Upper lobe of right lung (tissue), 1 donor: Measurements from ENCODE around the gene EFNA5. TPM values are rescaled to one million over a fixed set of nuclear protein-coding genes. Genes with fewer than 3 reads are reported as not detected.

Experiments used
- ATAC-seq: fragments of 200-7000 bp; cut with Tn5 transposase; one replicate; pipeline ENCODE4 v1.9.1; 2020; ENCODE audit warnings: mild to moderate bottlenecking, moderate library complexity
- DNase-seq: peaks from one replicate; pipeline ENCODE4 v3.0.0-alpha.2; 2020
- H3K27ac ChIP-seq: fragments of 200-600 bp; one replicate; pipeline ENCODE4 v1.8.0; 2022
- H3K27me3 ChIP-seq: fragments of 200-600 bp; one replicate; pipeline ENCODE4 v1.8.0; 2022; ENCODE audit warnings: mild to moderate bottlenecking
- H3K36me3 ChIP-seq: fragments of 200-600 bp; one replicate; pipeline ENCODE4 v1.8.0; 2022
- H3K4me1 ChIP-seq: fragments of 200-600 bp; one replicate; pipeline ENCODE4 v1.8.0; 2022
- H3K4me3 ChIP-seq: fragments of 200-600 bp; one replicate; pipeline ENCODE4 v1.8.0; 2022; ENCODE audit warnings: mild to moderate bottlenecking
- H3K9me3 ChIP-seq: fragments of 200-600 bp; one replicate; pipeline ENCODE4 v1.8.0; 2022
- intact Hi-C: fragments of 100-400 bp; cut with DNase I; formaldehyde crosslinking; loops from one replicate; pipeline ENCODE4 v1.11.0; 2022
- total RNA-seq: library from RNA; stranded (reverse); fragmentation: NEBNext Ultra II Directional; extraction: Animal tissue kit (Norgen Biotek cat#: 25700); gene quantifications from one replicate; pipeline ENCODE4 v1.2.1, GENCODE V29; 2021
- TF ChIP-seq, protein P1 (sequence below): fragments of 200-600 bp; IDR thresholded peaks from one replicate; pipeline ENCODE4 v1.8.0; 2022; ENCODE audit warnings: antibody characterized with exemption
- donor health status: DM: no; HTN: yes; CAD: no; lungs with severe emphysema.

EFNA5 gene
- total RNA-seq, 1 donor from 2014 or later = 12.0 TPM

DNA sequence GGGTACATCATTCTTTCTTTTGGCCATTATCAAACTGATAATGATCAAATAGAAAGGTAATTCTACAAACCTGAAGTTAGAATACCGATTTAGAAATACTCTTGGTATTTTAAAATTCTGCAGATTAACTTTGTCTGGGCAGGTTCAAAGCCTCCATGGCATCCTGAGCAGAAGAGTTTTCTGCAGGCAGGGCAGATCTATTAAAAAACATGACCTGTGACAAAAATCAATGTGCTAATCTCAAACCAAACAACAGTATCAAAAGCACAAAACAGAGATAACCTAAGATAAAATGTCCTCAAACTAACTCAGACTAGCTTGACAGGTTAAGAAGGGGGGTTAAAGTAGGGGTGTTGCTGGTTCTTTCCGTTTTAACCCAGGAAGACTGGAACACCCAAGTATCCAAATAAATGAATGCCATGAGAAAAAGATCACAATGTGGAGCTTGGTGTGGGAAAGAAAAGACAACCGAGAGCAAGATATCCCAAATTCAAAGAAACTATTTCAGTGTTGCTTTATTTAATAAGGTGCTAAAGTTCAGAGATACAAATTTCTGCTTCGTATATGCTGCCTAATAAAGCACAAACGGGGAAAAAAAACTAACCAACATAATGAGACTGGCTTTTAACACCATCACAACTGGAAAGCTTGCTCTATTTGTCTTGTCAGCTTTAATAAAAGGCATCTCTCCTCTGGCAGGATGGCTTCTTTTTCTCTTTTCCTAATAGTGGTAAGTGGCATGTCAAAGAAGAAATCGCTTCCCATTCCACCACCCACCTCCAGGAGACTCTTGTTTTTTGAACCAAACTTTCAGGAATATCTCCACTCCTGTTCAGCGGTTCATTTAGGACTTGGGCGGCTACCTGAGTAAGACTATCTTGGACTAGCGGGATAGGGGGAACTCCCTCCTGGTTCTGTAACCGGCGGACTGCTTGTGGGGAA lies 2.3 kb downstream of the EFNA5 start:
- H3K4me1 ChIP-seq = peaks cover 27% of the 10 kb centered on the region
- peaks cover 21% of the 10 kb centered on the region for H3K27me3 ChIP-seq
- TF ChIP-seq, protein P1, sequence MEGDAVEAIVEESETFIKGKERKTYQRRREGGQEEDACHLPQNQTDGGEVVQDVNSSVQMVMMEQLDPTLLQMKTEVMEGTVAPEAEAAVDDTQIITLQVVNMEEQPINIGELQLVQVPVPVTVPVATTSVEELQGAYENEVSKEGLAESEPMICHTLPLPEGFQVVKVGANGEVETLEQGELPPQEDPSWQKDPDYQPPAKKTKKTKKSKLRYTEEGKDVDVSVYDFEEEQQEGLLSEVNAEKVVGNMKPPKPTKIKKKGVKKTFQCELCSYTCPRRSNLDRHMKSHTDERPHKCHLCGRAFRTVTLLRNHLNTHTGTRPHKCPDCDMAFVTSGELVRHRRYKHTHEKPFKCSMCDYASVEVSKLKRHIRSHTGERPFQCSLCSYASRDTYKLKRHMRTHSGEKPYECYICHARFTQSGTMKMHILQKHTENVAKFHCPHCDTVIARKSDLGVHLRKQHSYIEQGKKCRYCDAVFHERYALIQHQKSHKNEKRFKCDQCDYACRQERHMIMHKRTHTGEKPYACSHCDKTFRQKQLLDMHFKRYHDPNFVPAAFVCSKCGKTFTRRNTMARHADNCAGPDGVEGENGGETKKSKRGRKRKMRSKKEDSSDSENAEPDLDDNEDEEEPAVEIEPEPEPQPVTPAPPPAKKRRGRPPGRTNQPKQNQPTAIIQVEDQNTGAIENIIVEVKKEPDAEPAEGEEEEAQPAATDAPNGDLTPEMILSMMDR = no peak
- H3K9me3 ChIP-seq = no peaks in the 10 kb centered on the region
- intact Hi-C loops = no loop called here
- H3K4me3 ChIP-seq = peak overlapping the region; percentile 63
- H3K27ac ChIP-seq = no peak overlapping the region
- no peak for ATAC-seq
- DNase-seq = no peak
- H3K36me3 ChIP-seq = no peaks in the 10 kb centered on the region

DNA sequence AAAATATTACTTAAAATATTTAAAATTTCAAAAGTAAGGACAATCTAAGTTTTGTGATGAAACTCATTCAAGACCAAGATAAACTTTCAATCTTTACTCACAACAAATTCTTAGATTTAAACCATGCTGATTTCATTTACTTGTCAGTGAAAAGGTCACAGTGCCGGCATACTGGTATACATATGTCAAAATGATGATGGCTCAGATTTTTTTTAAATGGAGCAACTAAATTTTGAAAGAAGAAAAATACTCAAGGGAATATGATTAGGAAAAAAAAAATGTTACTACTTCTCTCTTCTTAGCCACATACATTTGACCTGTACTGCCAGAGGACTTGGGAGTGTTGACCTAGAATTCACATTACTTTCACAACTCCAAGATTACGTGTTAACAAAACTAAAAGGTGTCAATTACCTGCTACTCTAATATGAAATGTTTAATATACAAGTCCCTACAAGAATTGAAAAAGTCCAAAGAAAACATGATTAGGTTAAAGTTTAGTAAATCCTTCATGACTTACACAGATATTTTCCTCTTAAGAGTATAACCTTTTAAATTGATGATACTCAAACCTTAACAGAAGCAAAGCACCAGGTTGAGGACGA lies 4.6 kb downstream of the EFNA5 start:
- H3K9me3 ChIP-seq = no peaks in the 10 kb centered on the region
- TF ChIP-seq, protein P1 = no peak
- intact Hi-C loops = no loop called here
- no peak overlapping the region for H3K27ac ChIP-seq
- no peak for DNase-seq
- H3K4me3 ChIP-seq = no peak overlapping the region
- H3K36me3 ChIP-seq = no peaks in the 10 kb centered on the region
- ATAC-seq = no peak
- H3K27me3 ChIP-seq = peaks cover 15% of the 10 kb centered on the region
- peaks cover 12% of the 10 kb centered on the region for H3K4me1 ChIP-seq

DNA sequence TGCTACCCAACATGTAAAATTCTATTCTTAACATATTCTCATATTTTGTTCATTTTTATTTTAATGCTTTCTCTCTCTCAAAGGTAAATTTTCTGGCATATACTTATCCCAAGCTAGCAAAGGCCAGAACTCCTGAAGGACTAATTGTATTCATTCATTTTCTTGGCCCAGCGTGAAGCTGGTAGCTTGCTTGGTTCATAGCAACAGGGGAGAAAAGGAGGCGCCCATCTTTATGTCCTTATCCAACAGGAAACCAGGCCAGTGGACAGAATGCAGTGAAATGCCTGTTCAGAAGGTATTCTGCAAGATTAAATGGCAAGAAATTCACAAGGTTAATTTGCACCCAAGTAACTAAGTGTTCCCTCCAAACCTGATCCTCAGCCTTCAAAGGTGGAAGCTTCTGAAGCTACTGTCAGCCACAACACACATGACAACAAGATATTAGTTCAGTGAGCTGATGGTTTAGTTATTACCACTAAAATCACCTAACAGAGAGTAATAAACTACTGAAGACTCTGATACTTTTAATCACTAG lies 5.6 kb downstream of the EFNA5 start:
- DNase-seq = no peak
- Histone ChIP-seq H3K27ac (no peak overlapping the region), H3K9me3 (no peaks in the 10 kb centered on the region), H3K4me1 (peaks cover 7% of the 10 kb centered on the region), H3K27me3 (peaks cover 13% of the 10 kb centered on the region), H3K36me3 (no peaks in the 10 kb centered on the region), H3K4me3 (no peak overlapping the region)
- ATAC-seq = no peak
- intact Hi-C loops = no loop called here
- TF ChIP-seq, protein P1 = no peak

DNA sequence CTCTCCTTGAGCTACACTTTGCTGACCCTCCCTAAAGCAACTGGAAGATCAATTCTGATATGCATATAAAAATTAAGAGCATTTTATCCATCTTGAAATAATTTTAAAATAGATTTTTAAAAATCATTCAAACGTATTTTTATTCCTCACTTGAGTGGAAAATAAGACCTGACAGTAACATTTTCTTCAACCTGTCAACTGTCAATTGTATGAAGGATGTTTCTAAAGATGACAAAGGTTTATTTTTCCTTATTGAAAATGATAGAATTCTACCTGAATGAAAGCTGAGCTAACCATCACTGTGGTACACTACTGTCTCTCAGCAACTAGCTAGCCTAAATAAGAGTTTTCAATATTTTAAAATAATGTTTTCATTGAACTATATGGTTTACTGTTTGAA lies 7.0 kb downstream of the EFNA5 start:
- H3K27me3 ChIP-seq = no peaks in the 10 kb centered on the region
- intact Hi-C loops = no loop called here
- H3K27ac ChIP-seq = no peak overlapping the region
- H3K9me3 ChIP-seq = no peaks in the 10 kb centered on the region
- no peak overlapping the region for H3K4me3 ChIP-seq
- no peak for DNase-seq
- TF ChIP-seq, protein P1 = no peak
- H3K4me1 ChIP-seq = no peaks in the 10 kb centered on the region
- H3K36me3 ChIP-seq = no peaks in the 10 kb centered on the region
- ATAC-seq = no peak

DNA sequence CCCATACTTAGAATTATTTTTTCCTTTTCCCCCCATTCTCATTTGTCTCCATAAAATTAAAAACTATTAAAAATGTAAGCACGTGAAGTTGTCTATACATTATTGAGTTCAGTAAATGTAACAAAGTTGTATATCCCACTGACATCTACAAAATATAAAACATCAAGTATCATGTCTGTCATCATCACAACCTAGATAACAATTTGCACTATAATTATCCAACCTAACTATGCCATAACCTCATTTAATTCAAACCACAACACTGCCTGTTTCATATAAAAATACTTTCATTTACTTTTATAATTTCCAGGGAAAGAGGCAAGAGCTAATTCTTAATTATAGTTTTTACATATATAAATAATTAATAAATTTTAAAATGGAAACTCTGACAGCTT lies 9.1 kb downstream of the EFNA5 start:
- TF ChIP-seq, protein P1 = no peak

More for the DNA sequence above, 9.1 kb downstream of the EFNA5 start:
- H3K4me1 ChIP-seq = no peaks in the 10 kb centered on the region
- no peak for ATAC-seq
- intact Hi-C loops = no loop called here
- no peaks in the 10 kb centered on the region for H3K36me3 ChIP-seq
- H3K4me3 ChIP-seq = no peak overlapping the region
- no peak overlapping the region for H3K27ac ChIP-seq
- no peaks in the 10 kb centered on the region for H3K9me3 ChIP-seq
- no peak for DNase-seq
- H3K27me3 ChIP-seq = no peaks in the 10 kb centered on the region
